K562 (cell line): ENCODE measurements around the gene USP20. TPM values are rescaled to one million over a fixed set of nuclear protein-coding genes. Genes with fewer than 3 reads are reported as not detected.

Experiments
- ATAC-seq: fragments of 200-7000 bp; cut with Tn5 transposase; 3 replicates; pipeline ENCODE4 v1.9.1; 2020; ENCODE audit warnings: moderate library complexity
- BruUV-seq: library from RNA; stranded (reverse); fragments of 400-500 nt; replicated peaks from 2 replicates; lab custom pipeline; 2021; lab: Mats Ljungman, UMichigan
- CTCF ChIA-PET: fragments of 300-600 bp; formaldehyde crosslinking; extraction: SDS; loops from one replicate; lab custom pipeline; 2021; ENCODE audit warnings: low intra/inter-chr PET ratio; lab: Yijun Ruan, JAX
- POLR2A ChIA-PET: fragments of 300-600, 350-650 bp; sonication (Branson Sonifier 250); formaldehyde crosslinking; extraction: SDS; loops from one replicate; lab custom pipeline; 2021; ENCODE audit warnings: antibody characterized with exemption, inconsistent platforms; lab: Yijun Ruan, JAX
- DNase-seq, 4 experiments: peaks; one replicate each; pipeline versions ENCODE4 v3.0.0 to v3.0.0-alpha.2; 2011 to 2018; ENCODE audit warnings: low spot score in 3 of 4, mixed read lengths in 3 of 4; ENCODE audit errors: extremely low read depth in 1 of 4
- FAIRE-seq: peaks from 2 replicates; lab custom pipeline; 2011; peaks lifted over from hg19 to GRCh38; lab: Jason Lieb, UNC
- H2AFZ ChIP-seq: 2 replicates; pipeline ENCODE4 v1.6.0; 2011; ENCODE audit warnings: low read depth, low read length, control low read depth, inconsistent platforms
- H3K27ac ChIP-seq: fragments of 200-600 bp; 3 replicates; pipeline ENCODE4 v1.8.0; 2011; ENCODE audit warnings: low read depth, mild to moderate bottlenecking, control low read depth, inconsistent platforms, low read length, moderate library complexity, mixed read lengths; ENCODE audit errors: extremely low read depth
- H3K27me3 ChIP-seq, 2 experiments: fragments of 300-600 bp in 1 of 2; 2 replicates in 1 of 2; 3 replicates in 1 of 2; pipeline versions ENCODE4 v1.6.0 to v1.8.0; 2011; ENCODE audit warnings: inconsistent platforms in 2 of 2, low read length in 2 of 2, mild to moderate bottlenecking in 1 of 2, mixed read lengths in 1 of 2, moderate library complexity in 1 of 2; ENCODE audit not compliant: control insufficient read depth in 2 of 2, insufficient read depth in 2 of 2
- H3K36me3 ChIP-seq: fragments of 300-600 bp; 3 replicates; pipeline ENCODE4 v1.8.0; 2011; ENCODE audit warnings: mild to moderate bottlenecking, low read length, inconsistent platforms; ENCODE audit not compliant: control insufficient read depth, insufficient read depth
- H3K4me1 ChIP-seq, 2 experiments: fragments of 200-600 bp in 1 of 2; replicated peaks in 1 of 2; 2 replicates in 1 of 2; 3 replicates in 1 of 2; pipeline versions ENCODE4 v1.5.1 to v1.8.0; 2011; ENCODE audit warnings: inconsistent platforms in 2 of 2, low read length in 2 of 2, mild to moderate bottlenecking in 1 of 2, mixed read lengths in 1 of 2, moderate library complexity in 1 of 2; ENCODE audit not compliant: control insufficient read depth in 2 of 2, insufficient read depth in 2 of 2
- H3K4me2 ChIP-seq: 2 replicates; pipeline ENCODE4 v1.6.1; 2011; ENCODE audit warnings: low read length, control low read depth, inconsistent platforms, mixed read lengths; ENCODE audit not compliant: insufficient read depth
- H3K4me3 ChIP-seq: fragments of 200-600 bp; sonication (generic), shearing (Covaris generic); 2 replicates; pipeline ENCODE4 v1.5.1; 2016; ENCODE audit warnings: control low read depth, inconsistent platforms
- H3K79me2 ChIP-seq: fragments of 200-600 bp; 3 replicates; pipeline ENCODE4 v1.8.0; 2011; ENCODE audit warnings: low read length, inconsistent platforms; ENCODE audit not compliant: control insufficient read depth, insufficient read depth
- H3K9ac ChIP-seq, 2 experiments: 2 replicates each; pipeline versions ENCODE4 v1.6.0 to v1.6.1; 2011; ENCODE audit warnings: low read depth in 2 of 2, low read length in 2 of 2, control low read depth in 1 of 2, inconsistent platforms in 1 of 2, mild to moderate bottlenecking in 1 of 2, mixed read lengths in 1 of 2; ENCODE audit not compliant: insufficient read depth in 1 of 2
- H3K9me1 ChIP-seq: one replicate; pipeline ENCODE4 v1.6.0; 2011; ENCODE audit warnings: inconsistent platforms, mild to moderate bottlenecking, low read length, moderate library complexity; ENCODE audit not compliant: control insufficient read depth, insufficient read depth
- H3K9me3 ChIP-seq: replicated peaks from 2 replicates; pipeline ENCODE4 v1.5.1; 2011; ENCODE audit warnings: low read depth, low read length, inconsistent platforms; ENCODE audit not compliant: control insufficient read depth, insufficient read depth
- H4K20me1 ChIP-seq: replicated peaks from 2 replicates; pipeline ENCODE4 v1.6.1; 2011; ENCODE audit warnings: low read length, inconsistent platforms, mixed read lengths; ENCODE audit not compliant: control insufficient read depth, insufficient read depth
- ATF2 ChIP-seq: sonication (generic); formaldehyde crosslinking; IDR thresholded peaks from 2 replicates; pipeline ENCODE4 v1.8.1; 2022; ENCODE audit warnings: missing genetic modification reagents
- CREM ChIP-seq: IDR thresholded peaks from 2 replicates; pipeline ENCODE4 v1.6.1; 2014; ENCODE audit warnings: antibody characterized with exemption, low read depth
- FOXJ2 ChIP-seq: fragments of 200-800 bp; sonication (Bioruptor generic); IDR thresholded peaks from 2 replicates; pipeline ENCODE4 v1.6.1; 2016; ENCODE audit warnings: missing genetic modification characterization, missing compliant biosample characterization
- GABPA ChIP-seq: fragments of 200-800 bp; sonication (Bioruptor generic); conservative IDR thresholded peaks from 2 replicates; pipeline ENCODE4 v1.6.1; 2016; ENCODE audit warnings: low read depth, missing genetic modification characterization, missing compliant biosample characterization
- GATAD2B ChIP-seq: fragments of 450-650 bp; IDR thresholded peaks from 2 replicates; pipeline ENCODE4 v1.6.1; 2017; ENCODE audit warnings: mild to moderate bottlenecking, borderline replicate concordance
- KDM1A ChIP-seq, 2 experiments: fragments of 450-650 bp; IDR thresholded peaks; 2 replicates each; pipeline ENCODE4 v1.6.1; 2016; ENCODE audit warnings: mild to moderate bottlenecking in 2 of 2
- KHSRP ChIP-seq: fragments of 450-650 bp; IDR thresholded peaks from 2 replicates; pipeline ENCODE4 v1.6.1; 2017
- KLF6 ChIP-seq: fragments of 250-450 bp; sonication (Bioruptor Pico); IDR thresholded peaks from 2 replicates; pipeline ENCODE4 v1.4.0; 2020; ENCODE audit warnings: mild to moderate bottlenecking, moderate library complexity, borderline replicate concordance
- POLR3G ChIP-seq: IDR thresholded peaks from 2 replicates; pipeline ENCODE4 v1.6.1; 2011; ENCODE audit not compliant: insufficient read length, insufficient replicate concordance; ENCODE audit errors: extremely low read depth
- PYGO2 ChIP-seq: fragments of 450-650 bp; IDR thresholded peaks from 2 replicates; pipeline ENCODE4 v1.6.1; 2016; ENCODE audit warnings: mild to moderate bottlenecking, missing genetic modification characterization, moderate library complexity, missing compliant biosample characterization
- TCFL5 ChIP-seq: fragments of 250-450 bp; sonication (Bioruptor Pico); conservative IDR thresholded peaks from 2 replicates; pipeline ENCODE4 v1.6.1; 2021; ENCODE audit warnings: mild to moderate bottlenecking, moderate library complexity, matching md5 sums
- THRAP3 ChIP-seq: fragments of 450-650 bp; IDR thresholded peaks from 2 replicates; pipeline ENCODE4 v1.6.1; 2016; ENCODE audit warnings: mild to moderate bottlenecking, inconsistent platforms, borderline replicate concordance
- XRCC5 ChIP-seq: fragments of 200-400 bp; formaldehyde crosslinking; IDR thresholded peaks from 2 replicates; pipeline ENCODE4 v1.6.1; 2017; ENCODE audit warnings: low read depth, mild to moderate bottlenecking, low read length
- ZKSCAN3 ChIP-seq: fragments of 250-450 bp; sonication (Bioruptor Pico); IDR thresholded peaks from 2 replicates; pipeline ENCODE4 v1.4.0; 2020
- ZNF766 ChIP-seq: fragments of 200-800 bp; sonication (Bioruptor generic); conservative IDR thresholded peaks from 2 replicates; pipeline ENCODE4 v1.6.1; 2016; ENCODE audit warnings: missing genetic modification characterization, missing compliant biosample characterization
- ZZZ3 ChIP-seq: fragments of 450-650 bp; IDR thresholded peaks from 2 replicates; pipeline ENCODE4 v1.6.1; 2016; ENCODE audit warnings: antibody characterized with exemption, mild to moderate bottlenecking, moderate library complexity
- WGBS: fragments of 100-300 bp; shearing (Covaris generic); methylation state at CpG from one replicate; pipeline ENCODE4 v1.1.6; 2016; ENCODE audit warnings: low coverage, mixed read lengths; ENCODE audit not compliant: insufficient coverage; ENCODE audit errors: missing lambda C conversion rate; 5-methylcytosine and 5-hydroxymethylcytosine counted together
- in situ Hi-C: fragments of 300-500 bp; cut with MboI; formaldehyde crosslinking; loops from 4 replicates; pipeline ENCODE4 v1.15.0; 2018; ENCODE audit warnings: inconsistent platforms, mixed read lengths
- intact Hi-C: fragments of 100-400 bp; cut with micrococcal nuclease; formaldehyde crosslinking; loops from 2 replicates; pipeline ENCODE4 v1.14.2; 2022
- polyA plus RNA-seq, 8 experiments: library from polyadenylated mRNA; depleted of rRNA in 4 of 8; stranded (reverse) in 5 of 8; unstranded in 3 of 8; fragments of >200 nt; fragmentation: Nextera tagmentation in 2 of 8; fragmentation: Illumina TruSeq in 1 of 8; extraction: Ambion mirVana in 2 of 8; extraction: Trizol in 1 of 8; gene quantifications; 2 replicates each; pipeline versions ENCODE4 v1.2.1 to v1.2.3, GENCODE V29; 2011 to 2014; ENCODE audit warnings: inconsistent platforms in 1 of 8, missing spikeins in 1 of 8
- total RNA-seq, 7 experiments: library from RNA; depleted of rRNA in 6 of 7; stranded (reverse); fragments of >200 nt in 6 of 7; fragmentation: Illumina TruSeq in 2 of 7; extraction: Trizol in 2 of 7; gene quantifications; 2 replicates each; pipeline versions ENCODE4 v1.2.1 to v1.2.3, GENCODE V29; 2011 to 2021; ENCODE audit warnings: low replicate concordance in 1 of 7
- TF ChIP-seq, protein P1 (sequence below): fragments of 250-450 bp; sonication (Bioruptor Pico); IDR thresholded peaks from 2 replicates; pipeline ENCODE4 v1.8.0; 2021; ENCODE audit warnings: borderline replicate concordance, mild to moderate bottlenecking, moderate library complexity; ENCODE audit not compliant: poor library complexity, severe bottlenecking

The USP20 gene
- total and polyA plus RNA-seq, 9 of the 15 experiments (the other 6 are each of a cell fraction or from before 2014, with no cell fraction given), result 1.9 to 136 (median 49.1) TPM

GRCh38 chr9:129801504-129801903, 33.8 kb upstream of the USP20 start (continued):
- TF ChIP-seq, protein P1, sequence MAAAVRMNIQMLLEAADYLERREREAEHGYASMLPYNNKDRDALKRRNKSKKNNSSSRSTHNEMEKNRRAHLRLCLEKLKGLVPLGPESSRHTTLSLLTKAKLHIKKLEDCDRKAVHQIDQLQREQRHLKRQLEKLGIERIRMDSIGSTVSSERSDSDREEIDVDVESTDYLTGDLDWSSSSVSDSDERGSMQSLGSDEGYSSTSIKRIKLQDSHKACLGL (CRISPR knock-in tag), result no peak
- TF ChIP-seq FOXJ2 (tag), result no peak
- no peak for TF ChIP-seq KDM1A (IDR thresholded peaks at IDR 0.05)
- no peak for TF ChIP-seq ZKSCAN3 (CRISPR knock-in tag)
- TF ChIP-seq POLR3G, result no peak
- TF ChIP-seq XRCC5, result no peak
- no peak for TF ChIP-seq ZZZ3

- Histone ChIP-seq H3K9me1 (no peaks in the 10 kb centered on the region), H4K20me1 (peaks cover 7% of the 10 kb centered on the region; the same call in 1 of the 2 replicates), H3K9ac (peak within 1 kb of the TSS; percentile 60 to 94), H3K4me2 (peak within 1 kb of the TSS; percentile 89), H3K27me3 (no peaks in the 10 kb centered on the region), H3K79me2 (peaks cover 11% of the 10 kb centered on the region), H3K27ac (peak within 1 kb of the TSS; percentile 65), H2AFZ (peak within 1 kb of the TSS; percentile 91), H3K4me1 (peaks cover 7 to 25% of the 10 kb centered on the region in 2 experiments; a peak in 4 of 5 replicates), H3K4me3 (peak within 1 kb of the TSS; percentile 86), H3K9me3 (no peaks in the 10 kb centered on the region), H3K36me3 (peaks cover 30% of the 10 kb centered on the region; the same call in 2 of the 3 replicates)
- ChIA-PET POLR2A (interaction anchor here (0.5 to 1.2 kb wide), 8 partner anchors 9 to 1505 kb away, joined by 3 to 8 read pairs (median 4); no protein-coding TSS in a partner anchor), CTCF (interaction anchor here (0.6 to 1.2 kb wide), 5 partner anchors 65 to 1138 kb away, joined by 3 to 7 read pairs (median 3); no protein-coding TSS in a partner anchor)
- FAIRE-seq (peak; percentile 91), ATAC-seq (peak; percentile 98), DNase-seq (peak; percentile 95 to 99 (median 98))
- in situ Hi-C loops (no loop called here), intact Hi-C loops (no loop called here)
- under 1% methylated on average over 87 of the region's 93 CpGs for WGBS
- BruUV-seq, result no TSS peak
- TF ChIP-seq GATAD2B (no peak), KLF6 (CRISPR knock-in tag) (peak; percentile 50; the same call in 1 of the 2 replicates), PYGO2 (tag) (no peak), GABPA (tag) (peak; percentile 100), ZNF766 (0 out of 2 replicates have a peak, but pooled peaks have one; percentile 36), KHSRP (no peak), TCFL5 (CRISPR knock-in tag) (no peak), THRAP3 (no peak), ATF2 (no peak), CREM (peak; percentile 99)
Observed at GRCh38 chr9:129802833-129803675, 32.2 kb upstream of the USP20 start, which contains the start of gene TOR1B. TSS of gene TOR1B (plus strand) at chr9:129803184. CDS start at chr9:129803213, 29 bp downstream.
